Motor neuron (in vitro differentiated cells): Measurements from ENCODE around the gene FPR2. TPM values are rescaled to one million over a fixed set of nuclear protein-coding genes. Genes with fewer than 3 reads are reported as not detected.

Experiments used
- ATAC-seq, 8 experiments: fragments of 200-7000 bp; cut with Tn5 transposase; replicated peaks in 6 of 8; 2 replicates each; pipeline ENCODE4 v1.8.0; 2021; ENCODE audit warnings: mild to moderate bottlenecking in 8 of 8, moderate library complexity in 8 of 8
- H3K27ac ChIP-seq, 2 donors: fragments of 250-450 bp; sonication (Bioruptor Pico); 2 replicates each; pipeline ENCODE4 v1.9.0; 2021; ENCODE audit warnings: antibody characterized with exemption in 2 of 2, mild to moderate bottlenecking in 2 of 2, moderate library complexity in 1 of 2
- H3K4me1 ChIP-seq, 2 donors: fragments of 250-450 bp; sonication (Bioruptor Pico); replicated peaks in 1 of 2; 2 replicates each; pipeline ENCODE4 v1.6.1; 2021; ENCODE audit warnings: antibody characterized with exemption in 2 of 2, mild to moderate bottlenecking in 2 of 2, moderate library complexity in 1 of 2
- H3K4me3 ChIP-seq, 5 donors: fragments of 250-450 bp; sonication (Bioruptor Pico); 2 replicates each; pipeline ENCODE4 v1.9.0; 2021; ENCODE audit warnings: antibody characterized with exemption in 5 of 5, mild to moderate bottlenecking in 5 of 5, moderate library complexity in 4 of 5
- WGBS, 10 experiments: fragments of 450-650 bp; shearing (Covaris generic); methylation state at CpG; one replicate each; pipeline ENCODE4 v1.0.0; 2022; 5-methylcytosine and 5-hydroxymethylcytosine counted together
- in situ Hi-C, 9 experiments: fragments of 400-800 bp; cut with MboI; loops; one replicate each; pipeline ENCODE4 v1.15.0; 2021; ENCODE audit warnings: low sequenced_read_pairs in 9 of 9, low pct_unique_long_range_greater_than_20kb in 2 of 9; ENCODE audit not compliant: unreplicated experiment in 9 of 9
- total RNA-seq, 8 experiments: library from RNA; unstranded; fragments of 300-600 nt; gene quantifications; 2 replicates each; pipeline versions ENCODE4 v1.2.3 to v1.2.4, GENCODE V29; 2022

FPR2 gene
- total RNA-seq, 8 experiments from 2014 or later = 0.15 to 0.33 (median 0.21) TPM; not detected in 5

- Histone ChIP-seq H3K4me1 (no peaks in the 10 kb centered on the region), H3K4me3 (no peak overlapping the region), H3K27ac (no peak overlapping the region)
- in situ Hi-C loops = loop anchor here in 2 of 9 experiments (25.0 kb wide), 1 partner anchor 327 kb away; the partner anchor contains the start of gene SIGLEC8 (in 2 of the 2)
- no peak for ATAC-seq
- WGBS, 10 experiments = 7 to 77% (median 50%) methylated on average over 2 to 4 of the region's 6 CpGs
These were observed 28.2 kb downstream of the FPR2 start for GRCh38 chr19:51789061-51789795.

GRCh38 chr19:51792932-51793331 lies 32.0 kb downstream of the FPR2 start:
- 0 to 80% (median 43%) methylated on average over 1 to 2 of the region's 2 CpGs; no CpG with 5 or more reads in 3 of the 10 experiments for WGBS, 10 experiments
- Histone ChIP-seq H3K4me1 (no peaks in the 10 kb centered on the region), H3K4me3 (no peak overlapping the region), H3K27ac (no peak overlapping the region)
- in situ Hi-C loops = loop anchor here in 2 of 9 experiments (25.0 kb wide), 1 partner anchor 331 kb away; the partner anchor contains the start of gene SIGLEC8 (in 2 of the 2)
- ATAC-seq = peak in 1 of 8 experiments; percentile 26

- no peak overlapping the region for H3K4me3 ChIP-seq
- WGBS, 10 experiments = 0 to 56% (median 50%) methylated on average over 2 of the region's 2 CpGs; no CpG with 5 or more reads in 2 of the 10 experiments
- H3K4me1 ChIP-seq = no peaks in the 10 kb centered on the region
- in situ Hi-C loops = loop anchor here in 2 of 9 experiments (25.0 kb wide), 1 partner anchor 332 kb away; the partner anchor contains the start of gene SIGLEC8 (in 2 of the 2)
- H3K27ac ChIP-seq = no peak overlapping the region
- ATAC-seq = no peak
These were observed 33.0 kb downstream of the FPR2 start for GRCh38 chr19:51793994-51794393.

- in situ Hi-C loops = loop anchor here in 2 of 9 experiments (25.0 kb wide), 1 partner anchor 333 kb away; the partner anchor contains the start of gene SIGLEC8 (in 2 of the 2)
- Histone ChIP-seq H3K27ac (no peak within 1 kb of the TSS), H3K4me3 (no peak within 1 kb of the TSS), H3K4me1 (no peaks in the 10 kb centered on the region)
- ATAC-seq = no peak
- 13 to 85% (median 60%) methylated on average over 2 of the region's 2 CpGs; no CpG with 5 or more reads in 2 of the 10 experiments for WGBS, 10 experiments
These were observed 34.0 kb downstream of the FPR2 start, which contains the start of gene FPR3 for GRCh38 chr19:51794885-51795490. FPR3 (plus strand) TSS chr19:51795157; CDS start chr19:51823749, 28,592 bp downstream.

- H3K4me3 ChIP-seq = no peak overlapping the region
- WGBS, 10 experiments = 44 to 100% (median 71%) methylated on average over 1 to 6 of the region's 8 CpGs; no CpG with 5 or more reads in 1 of the 10 experiments
- no peaks in the 10 kb centered on the region for H3K4me1 ChIP-seq
- no peak for ATAC-seq
- in situ Hi-C loops = loop anchor here in 2 of 9 experiments (25.0 kb wide), 1 partner anchor 334 kb away; the partner anchor contains the start of gene SIGLEC8 (in 2 of the 2)
- H3K27ac ChIP-seq = no peak overlapping the region
These were observed 35.3 kb downstream of the FPR2 start for GRCh38 chr19:51796195-51796679.

- 33 to 100% (median 44%) methylated on average over 1 to 5 of the region's 5 CpGs; no CpG with 5 or more reads in 1 of the 10 experiments for WGBS, 10 experiments
- no peak overlapping the region for H3K27ac ChIP-seq
- no peak for ATAC-seq
- H3K4me3 ChIP-seq = no peak overlapping the region
- no peaks in the 10 kb centered on the region for H3K4me1 ChIP-seq
- in situ Hi-C loops = loop anchor here in 2 of 9 experiments (25.0 kb wide), 1 partner anchor 335 kb away; the partner anchor contains the start of gene SIGLEC8 (in 2 of the 2)
These were observed 36.5 kb downstream of the FPR2 start for GRCh38 chr19:51797480-51797879.

GRCh38 chr19:51798062-51798461 lies 37.1 kb downstream of the FPR2 start:
- in situ Hi-C loops = loop anchor here in 2 of 9 experiments (25.0 kb wide), 1 partner anchor 336 kb away; the partner anchor contains the start of gene SIGLEC8 (in 2 of the 2)
- Histone ChIP-seq H3K27ac (no peak overlapping the region), H3K4me1 (no peaks in the 10 kb centered on the region), H3K4me3 (no peak overlapping the region)
- WGBS, 10 experiments = 40 to 100% (median 75%) methylated on average over 1 to 3 of the region's 3 CpGs; no CpG with 5 or more reads in 3 of the 10 experiments
- no peak for ATAC-seq

GRCh38 chr19:51799034-51799773 lies 38.2 kb downstream of the FPR2 start:
- in situ Hi-C loops = loop anchor here in 2 of 9 experiments (25.0 kb wide), 1 partner anchor 337 kb away; the partner anchor contains the start of gene SIGLEC8 (in 2 of the 2)
- H3K4me1 ChIP-seq = no peaks in the 10 kb centered on the region
- H3K4me3 ChIP-seq = no peak overlapping the region
- ATAC-seq = peak in 5 of 8 experiments; percentile 24 to 98 (median 97)
- 8 to 90% (median 55%) methylated on average over 1 to 11 of the region's 20 CpGs; no CpG with 5 or more reads in 2 of the 10 experiments for WGBS, 10 experiments
- no peak overlapping the region for H3K27ac ChIP-seq

- no peaks in the 10 kb centered on the region for H3K4me1 ChIP-seq
- no peak overlapping the region for H3K27ac ChIP-seq
- no peak overlapping the region for H3K4me3 ChIP-seq
- in situ Hi-C loops = loop anchor here in 2 of 9 experiments (25.0 kb wide), 1 partner anchor 338 kb away; the partner anchor contains the start of gene SIGLEC8 (in 2 of the 2)
- peak in 1 of 8 experiments; percentile 11 for ATAC-seq
- WGBS, 10 experiments = 35 to 92% (median 81%) methylated on average over 1 to 9 of the region's 13 CpGs; no CpG with 5 or more reads in 2 of the 10 experiments
These were observed 38.9 kb downstream of the FPR2 start for GRCh38 chr19:51799774-51800472.

- H3K4me3 ChIP-seq = no peak overlapping the region
- no peaks in the 10 kb centered on the region for H3K4me1 ChIP-seq
- no peak for ATAC-seq
- H3K27ac ChIP-seq = no peak overlapping the region
- 33 to 100% (median 77%) methylated on average over 1 to 6 of the region's 7 CpGs for WGBS, 10 experiments
- in situ Hi-C loops = no loop called here
These were observed 39.7 kb downstream of the FPR2 start for GRCh38 chr19:51800473-51801244.

GRCh38 chr19:51802775-51803174 lies 41.8 kb downstream of the FPR2 start:
- ATAC-seq = no peak
- H3K27ac ChIP-seq = no peak overlapping the region
- no peaks in the 10 kb centered on the region for H3K4me1 ChIP-seq
- H3K4me3 ChIP-seq = no peak overlapping the region
- WGBS, 10 experiments = 22 to 100% (median 62%) methylated on average over 1 to 2 of the region's 2 CpGs
- in situ Hi-C loops = no loop called here
